GM19025 (cell line): ENCODE results near the gene PDE4B.
"Not testable (repeated sequence)": the region's sequence is repeated elsewhere in the genome, so short reads cannot be mapped to it uniquely, and the experiment has no call there.

Source experiments
- ATAC-seq: cut with Tn5 transposase; IDR thresholded peaks from one replicate; pipeline ENCODE4 v1.9.1; 2021; ENCODE audit warnings: mild to moderate bottlenecking, low read depth, moderate library complexity; ENCODE audit not compliant: unreplicated experiment

The PDE4B gene

GRCh38 chr1:65813956-65814355 lies 21.3 kb downstream of the PDE4B start:
- ATAC-seq, result no peak

- ATAC-seq, result no peak
These were observed 22.1 kb downstream of the PDE4B start for GRCh38 chr1:65814752-65815151.

- ATAC-seq, result no peak
These were observed 25.2 kb downstream of the PDE4B start for GRCh38 chr1:65817891-65818290.

GRCh38 chr1:65818966-65819365 lies 26.3 kb downstream of the PDE4B start:
- no peak for ATAC-seq

GRCh38 chr1:65820983-65821382 lies 28.3 kb downstream of the PDE4B start:
- no peak for ATAC-seq

DNA sequence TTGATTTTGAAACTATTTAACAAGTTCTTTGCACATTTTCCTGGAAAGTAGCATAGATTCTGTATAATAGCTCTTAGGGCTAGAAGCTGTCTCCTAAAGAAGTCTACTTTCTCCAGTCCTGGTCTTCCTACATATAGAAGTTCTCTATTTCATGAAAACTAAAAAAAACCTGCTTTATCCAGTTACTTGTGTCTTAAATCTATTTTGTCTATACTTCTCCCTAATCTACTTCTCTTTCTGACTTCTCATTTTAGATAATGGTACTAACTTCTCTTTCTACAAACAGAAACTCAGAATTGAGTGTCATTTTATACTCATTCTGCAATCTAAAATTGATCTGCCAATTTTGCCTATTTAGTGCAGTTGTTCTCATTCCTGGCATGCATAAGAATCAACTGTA lies 28.7 kb downstream of the PDE4B start:
- no peak for ATAC-seq

GRCh38 chr1:65824103-65824502 lies 31.4 kb downstream of the PDE4B start:
- no peak for ATAC-seq

- ATAC-seq, result no peak
These were observed 33.0 kb downstream of the PDE4B start for GRCh38 chr1:65825741-65826140.

DNA sequence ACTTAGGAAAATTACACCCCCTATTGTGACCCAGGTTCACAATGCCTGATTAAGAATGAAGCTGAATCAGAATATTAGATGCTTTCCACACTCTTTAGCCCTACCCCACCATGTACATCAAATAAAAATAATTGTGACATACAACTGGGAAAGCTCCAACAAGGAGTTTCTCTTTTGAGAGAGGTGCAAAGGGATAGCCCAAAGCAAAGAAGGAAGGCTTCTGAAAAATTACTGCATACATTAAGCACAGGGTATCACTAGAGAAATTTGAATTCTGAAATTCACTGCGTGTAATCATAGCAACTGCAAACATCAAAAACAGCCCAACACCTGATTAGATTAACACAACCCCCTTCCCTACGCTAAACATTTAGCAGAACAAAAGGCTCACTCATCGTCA lies 34.1 kb downstream of the PDE4B start:
- no peak for ATAC-seq

DNA sequence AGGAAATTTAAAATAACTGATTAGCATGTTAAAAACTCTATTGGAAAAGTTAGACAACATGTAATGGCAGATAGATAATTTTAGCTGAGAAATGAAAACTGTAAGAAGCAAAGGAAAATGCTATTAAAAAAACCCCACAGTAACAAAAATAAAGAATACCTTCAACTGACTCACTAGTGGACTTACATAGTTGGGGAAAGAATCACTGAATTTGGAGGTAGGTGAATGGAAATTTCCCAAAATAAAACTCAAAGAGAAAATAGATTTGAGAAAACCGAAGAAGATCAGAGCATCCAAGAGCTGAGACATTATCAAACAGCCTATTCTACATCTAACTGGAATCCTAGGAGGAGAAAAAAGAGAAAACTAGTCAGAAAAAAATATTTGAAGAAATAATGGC lies 34.7 kb downstream of the PDE4B start:
- ATAC-seq, result no peak

DNA sequence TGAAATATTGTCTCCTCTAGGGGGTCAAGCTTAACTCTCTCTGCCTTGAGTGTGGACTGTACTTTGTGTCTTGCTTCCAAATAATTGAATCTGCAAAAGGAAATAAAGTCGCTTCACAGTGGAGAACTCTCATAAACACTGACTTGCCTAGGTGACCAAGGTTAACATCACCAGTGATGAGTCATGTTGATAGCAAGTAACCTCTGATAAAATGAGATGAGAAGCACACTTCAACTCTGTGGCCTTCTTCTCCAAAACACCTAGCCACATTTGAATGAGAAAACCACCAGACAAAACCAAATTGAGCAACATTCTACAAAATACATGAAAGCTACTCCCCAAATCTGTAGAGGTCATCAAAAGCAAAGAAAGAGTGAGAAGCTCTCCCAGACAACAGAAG lies 37.6 kb downstream of the PDE4B start:
- no peak for ATAC-seq

DNA sequence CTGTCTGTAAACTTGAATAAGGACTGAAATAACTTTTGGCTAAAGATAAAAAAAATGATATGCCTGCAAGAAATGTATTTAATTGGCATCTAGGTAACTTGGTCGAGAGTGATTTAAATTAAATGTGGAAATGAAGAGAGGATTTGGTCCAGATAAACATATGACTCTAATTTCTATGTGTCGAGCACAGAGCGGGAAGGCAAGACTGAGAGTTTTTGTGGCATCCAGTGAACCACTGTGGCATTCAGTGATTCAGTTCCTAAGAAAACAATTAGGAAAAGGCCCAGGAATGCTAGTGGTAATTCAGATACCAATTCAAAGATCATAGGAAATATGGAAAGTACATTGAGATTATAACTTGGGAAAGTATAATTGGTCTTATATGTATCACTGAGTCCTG lies 39.6 kb downstream of the PDE4B start:
- ATAC-seq, result no peak

DNA sequence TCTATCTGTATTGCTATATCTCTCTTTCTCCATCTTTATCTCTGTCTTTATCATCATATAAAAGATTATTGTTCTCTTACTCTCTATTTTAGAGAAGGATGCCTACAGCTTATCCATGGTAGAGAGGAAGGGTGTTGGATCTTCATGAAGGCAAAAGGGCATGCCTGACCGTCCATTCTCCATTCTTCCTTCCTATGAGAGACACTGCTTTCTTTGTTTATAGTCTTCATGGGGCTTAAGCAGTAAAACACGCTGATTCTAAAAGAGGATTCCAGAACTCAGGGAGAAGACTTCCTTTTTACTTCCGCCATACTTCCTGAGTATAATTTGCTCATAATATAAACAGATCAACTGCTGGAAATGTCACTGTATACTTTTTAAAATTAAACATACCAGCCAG lies 44.0 kb downstream of the PDE4B start:
- no peak for ATAC-seq

DNA sequence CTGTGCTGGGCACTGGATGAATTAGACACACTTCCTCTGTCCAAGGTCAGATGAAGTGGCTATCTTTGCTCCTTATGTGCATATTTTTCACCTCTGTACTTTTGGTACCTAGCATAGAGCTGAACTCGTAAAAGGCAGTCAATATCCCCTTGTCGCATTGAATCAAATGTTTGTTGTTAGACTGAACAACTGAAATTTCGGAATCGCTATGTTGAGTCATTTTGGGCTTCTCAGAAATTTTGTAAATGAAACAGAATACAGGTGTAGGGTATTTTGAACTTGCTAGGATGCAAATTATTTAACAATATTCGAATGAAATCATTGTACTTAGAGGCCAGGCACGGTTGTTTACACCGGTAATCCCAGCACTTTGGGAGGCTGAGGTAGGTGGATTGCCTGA lies 48.0 kb downstream of the PDE4B start:
- peak; percentile 57 for ATAC-seq

DNA sequence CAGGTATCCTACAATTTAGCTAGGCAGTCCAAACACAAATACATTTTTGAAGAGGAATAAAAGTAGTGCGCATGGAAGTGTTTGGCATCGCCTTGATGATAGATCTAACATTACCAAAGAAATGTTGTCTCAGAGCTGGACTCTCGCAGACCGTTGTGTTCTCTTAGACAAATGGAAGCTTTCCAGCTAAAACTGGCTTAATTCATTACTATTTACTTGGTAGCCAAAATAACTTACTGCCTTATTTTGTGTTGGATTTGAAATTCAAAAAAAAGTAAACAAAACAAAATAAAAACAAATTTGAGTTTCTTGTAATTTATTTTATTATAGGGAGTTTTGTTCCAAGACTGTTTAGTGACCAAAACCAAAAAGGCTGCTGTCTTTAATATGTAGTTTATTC lies 51.6 kb downstream of the PDE4B start:
- no peak for ATAC-seq

DNA sequence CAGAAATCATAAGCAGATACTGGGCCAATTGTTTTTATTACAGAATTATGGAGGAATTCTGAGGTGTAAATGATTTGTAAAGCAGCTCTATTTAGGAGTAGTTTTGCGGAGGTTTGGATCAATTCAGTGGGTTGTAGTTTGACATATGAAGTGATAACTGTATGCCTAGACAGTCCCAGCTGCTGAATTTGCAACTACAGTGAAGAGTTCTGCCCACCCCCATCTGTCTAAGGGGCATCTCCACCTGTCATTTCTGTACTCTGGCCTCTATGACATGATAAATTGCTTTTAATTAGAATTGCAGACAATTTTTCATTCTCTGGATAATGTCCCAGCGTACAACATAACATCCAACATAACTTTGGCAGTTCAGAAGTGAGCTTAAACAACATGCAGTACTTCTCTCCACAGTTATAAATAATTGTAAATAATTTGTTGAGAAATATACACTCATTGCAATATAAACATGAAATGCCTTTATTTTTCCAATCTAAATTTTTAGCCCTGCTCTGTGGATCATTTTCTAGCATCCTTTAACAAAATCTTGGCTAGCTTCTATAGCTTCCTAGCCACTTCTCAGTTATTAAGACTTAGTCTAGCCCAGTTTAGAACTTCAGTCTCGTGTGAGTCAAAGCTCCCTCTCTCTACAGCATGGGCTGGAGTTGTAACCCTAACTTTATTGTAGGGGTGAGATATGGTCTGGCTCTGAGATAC lies 52.3 kb downstream of the PDE4B start:
- ATAC-seq, result no peak

DNA sequence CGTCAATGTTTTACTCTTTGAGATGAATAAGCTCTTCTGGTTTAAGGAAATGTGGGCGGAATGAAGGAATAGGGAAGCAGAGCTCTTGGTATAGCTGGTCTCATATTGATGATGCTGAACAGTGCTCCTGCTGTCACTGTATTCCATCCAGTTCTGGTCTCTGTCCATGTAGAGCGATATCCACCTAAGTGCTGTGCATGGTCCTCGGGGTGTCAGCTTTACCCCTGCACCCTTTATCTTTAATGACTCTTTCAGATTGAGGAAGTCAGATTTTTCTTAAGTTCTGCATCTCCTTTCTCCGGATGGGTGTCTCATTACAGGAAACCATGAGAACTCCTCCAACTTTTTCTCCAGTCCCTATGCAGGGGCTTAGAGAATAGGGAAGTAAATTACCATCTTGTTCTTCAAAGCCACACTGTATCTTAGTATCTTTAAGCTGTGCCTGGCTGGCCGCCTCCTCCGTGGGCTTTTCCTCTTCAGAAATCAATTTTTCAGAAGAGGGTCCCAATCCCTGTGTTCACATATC lies 52.9 kb downstream of the PDE4B start:
- no peak for ATAC-seq

DNA sequence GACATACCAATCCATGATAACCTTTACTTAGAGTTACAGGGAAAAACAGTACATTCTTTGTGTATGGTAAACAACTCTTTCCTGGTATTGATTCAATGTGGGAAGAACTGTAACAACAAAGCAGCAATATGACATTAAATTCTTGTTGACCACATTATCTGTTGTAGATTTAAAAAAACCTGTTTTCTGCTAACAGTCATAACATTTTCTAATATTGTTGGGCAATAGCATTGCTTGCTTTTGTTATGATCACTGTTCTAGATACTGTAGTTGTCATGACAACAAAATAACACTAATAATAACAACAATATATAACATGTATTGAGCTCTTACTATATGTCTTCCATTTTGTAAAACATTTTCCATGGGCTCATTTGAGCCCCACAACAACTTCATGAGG lies 54.2 kb downstream of the PDE4B start:
- ATAC-seq, result no peak

GRCh38 chr1:65850281-65850680 lies 57.6 kb downstream of the PDE4B start:
- ATAC-seq, result no peak

DNA sequence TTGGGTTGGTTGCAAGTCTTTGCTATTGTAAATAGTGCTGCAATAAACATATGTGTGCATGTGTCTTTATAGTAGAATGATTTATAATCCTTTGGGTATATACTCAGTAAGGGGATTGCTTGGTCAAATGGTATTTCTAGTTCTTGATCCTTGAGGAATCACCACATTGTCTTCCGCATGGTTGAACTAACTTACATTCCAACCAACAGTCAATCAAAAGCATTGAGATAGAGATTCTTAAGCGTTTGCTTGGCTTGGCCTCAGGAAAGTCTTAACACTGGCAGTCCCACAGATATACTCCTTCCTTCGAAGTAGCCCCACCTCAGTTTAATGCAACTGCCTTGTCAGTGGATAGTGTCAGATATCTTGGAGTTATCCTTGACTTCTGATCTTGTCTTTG lies 63.9 kb downstream of the PDE4B start:
- ATAC-seq, result not testable (repeated sequence)

DNA sequence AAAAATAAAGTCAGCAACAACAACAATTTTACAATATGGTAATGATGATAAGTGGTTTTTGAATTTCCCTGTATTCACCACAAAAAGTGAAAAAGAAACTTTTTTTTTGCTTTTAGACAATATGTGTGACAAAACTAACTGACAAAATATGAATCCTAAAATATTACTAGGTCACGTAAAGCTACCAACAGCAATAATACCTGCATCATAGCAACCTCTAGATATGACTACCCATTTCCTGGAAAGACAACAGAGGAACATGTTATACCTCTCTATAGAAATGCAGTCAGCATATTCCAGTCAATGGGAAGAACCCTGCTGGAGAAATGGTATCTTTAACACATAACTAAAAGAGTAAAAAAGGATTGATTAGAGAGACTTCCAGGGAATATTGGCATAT lies 73.7 kb downstream of the PDE4B start:
- ATAC-seq, result no peak

- no peak for ATAC-seq
These were observed 79.6 kb downstream of the PDE4B start for GRCh38 chr1:65872301-65872700.

DNA sequence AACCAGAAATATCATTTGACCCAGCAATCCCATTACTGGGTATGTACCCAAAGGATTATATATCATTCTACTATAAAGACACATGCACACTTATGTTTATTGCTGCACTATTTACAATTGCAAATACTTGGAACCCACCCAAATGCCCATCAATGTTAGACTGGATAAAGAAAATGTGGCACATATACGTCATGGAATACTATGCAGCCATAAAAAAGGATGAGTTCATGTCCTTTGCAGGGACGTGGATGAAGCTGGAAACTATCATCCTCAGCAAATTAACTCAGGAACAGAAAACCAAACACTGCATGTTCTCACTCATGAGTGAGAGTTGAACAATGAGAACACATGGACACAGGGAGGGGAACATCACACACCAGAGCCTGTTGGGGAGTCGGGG lies 85.6 kb downstream of the PDE4B start:
- not testable (repeated sequence) for ATAC-seq
